HepG2 (cell line): ENCODE measurements around the gene ABTB2. TPM values are rescaled to one million over a fixed set of nuclear protein-coding genes. Genes with fewer than 3 reads are reported as not detected.
A peak's percentile ranks its signal among the peaks of the same experiment; 100 is the strongest.

ENCODE experiments used
- ARID4A ChIP-seq: sonication (generic); formaldehyde crosslinking; IDR thresholded peaks from 2 replicates; pipeline ENCODE4 v1.5.0; 2020; ENCODE audit warnings: mild to moderate bottlenecking, missing genetic modification reagents, borderline replicate concordance
- HOMEZ ChIP-seq: IDR thresholded peaks from 2 replicates; pipeline ENCODE4 v1.6.1; 2016; ENCODE audit warnings: low read depth
- IKZF5 ChIP-seq: IDR thresholded peaks from 2 replicates; pipeline ENCODE4 v1.6.1; 2018; ENCODE audit warnings: missing genetic modification reagents, mild to moderate bottlenecking, missing compliant biosample characterization
- NCOA2 ChIP-seq: sonication (generic); formaldehyde crosslinking; IDR thresholded peaks from 2 replicates; pipeline ENCODE4 v1.8.0; 2022; ENCODE audit warnings: inconsistent platforms
- PATZ1 ChIP-seq: sonication (generic); formaldehyde crosslinking; IDR thresholded peaks from 2 replicates; pipeline ENCODE4 v1.4.0; 2020; ENCODE audit warnings: missing genetic modification reagents
- PHF21A ChIP-seq: sonication (generic); formaldehyde crosslinking; IDR thresholded peaks from 2 replicates; pipeline ENCODE4 v1.5.0; 2020; ENCODE audit warnings: mild to moderate bottlenecking, missing genetic modification reagents
- RARA ChIP-seq: IDR thresholded peaks from 2 replicates; pipeline ENCODE4 v1.6.1; 2016; ENCODE audit warnings: missing genetic modification reagents, missing compliant biosample characterization
- RBM22 ChIP-seq: fragments of 200-400 bp; formaldehyde crosslinking; optimal IDR thresholded peaks from 2 replicates; pipeline ENCODE3; 2017; ENCODE audit warnings: mild to moderate bottlenecking, low read length, moderate library complexity
- RBM39 ChIP-seq: fragments of 200-400 bp; formaldehyde crosslinking; IDR thresholded peaks from one replicate; pipeline ENCODE4 v1.6.1; 2018; ENCODE audit warnings: antibody characterized with exemption, mild to moderate bottlenecking, low read depth, low read length; ENCODE audit not compliant: poor library complexity, severe bottlenecking
- RCOR2 ChIP-seq: IDR thresholded peaks from 2 replicates; pipeline ENCODE4 v1.6.1; 2016; ENCODE audit warnings: missing biosample characterization, missing genetic modification reagents
- THAP11 ChIP-seq: IDR thresholded peaks from 2 replicates; pipeline ENCODE4 v1.6.1; 2016; ENCODE audit warnings: missing biosample characterization, missing genetic modification reagents
- ZNF224 ChIP-seq: sonication (generic); formaldehyde crosslinking; IDR thresholded peaks from 2 replicates; pipeline ENCODE4 v1.5.0; 2020; ENCODE audit warnings: mild to moderate bottlenecking, missing genetic modification reagents
- ZNF713 ChIP-seq: sonication (generic); formaldehyde crosslinking; IDR thresholded peaks from 2 replicates; pipeline ENCODE4 v1.4.0; 2020; ENCODE audit warnings: mild to moderate bottlenecking, missing genetic modification reagents
- ZNF740 ChIP-seq: sonication (generic); formaldehyde crosslinking; IDR thresholded peaks from 2 replicates; pipeline ENCODE4 v1.4.0; 2020; ENCODE audit warnings: missing genetic modification reagents
- ZNF800 ChIP-seq: sonication (generic); formaldehyde crosslinking; IDR thresholded peaks from 2 replicates; pipeline ENCODE4 v1.4.0; 2020; ENCODE audit warnings: missing genetic modification reagents
- polyA plus RNA-seq, 8 experiments: library from polyadenylated mRNA; depleted of rRNA in 3 of 8; stranded (reverse) in 7 of 8; unstranded in 1 of 8; fragments of >200 nt; fragmentation: Illumina TruSeq in 4 of 8; extraction: Trizol in 4 of 8; gene quantifications; 2 replicates each; pipeline versions ENCODE4 v1.2.1 to v1.2.3, GENCODE V29; 2011 to 2016; ENCODE audit warnings: low read depth in 4 of 8, missing spikeins in 1 of 8, mixed read lengths in 1 of 8; ENCODE audit not compliant: insufficient read depth in 1 of 8
- total RNA-seq, 5 experiments: library from RNA; depleted of rRNA; stranded (reverse); fragments of >200 nt; fragmentation: Illumina TruSeq; extraction: Trizol; gene quantifications; 2 replicates each; pipeline ENCODE4 v1.2.3, GENCODE V29; 2016; ENCODE audit warnings: low read depth in 1 of 5

ABTB2 gene
- total and polyA plus RNA-seq, 2 of the 13 experiments (the other 11 are each of a cell fraction or from before 2014, with no cell fraction given) = 5.1 to 15.4 TPM

- TF ChIP-seq IKZF5 (CRISPR knock-in tag) (peak; percentile 70; the same call in 1 of the 2 replicates), RCOR2 (CRISPR knock-in tag) (no peak), ZNF713 (CRISPR knock-in tag) (0 out of 2 replicates have a peak, but pooled peaks have one; percentile 44), HOMEZ (CRISPR knock-in tag) (no peak), RBM39 (peak; percentile 48), PATZ1 (CRISPR knock-in tag) (peak; percentile 76), NCOA2 (0 out of 2 replicates have a peak, but pooled peaks have one; percentile 40), RBM22 (peak; percentile 79), ZNF800 (CRISPR knock-in tag) (0 out of 2 replicates have a peak, but pooled peaks have one; percentile 35), THAP11 (CRISPR knock-in tag) (peak; percentile 37; the same call in 1 of the 2 replicates), ZNF224 (CRISPR knock-in tag) (peak; percentile 85; the same call in 1 of the 2 replicates), PHF21A (CRISPR knock-in tag) (peak; percentile 47; the same call in 1 of the 2 replicates), ARID4A (peak; percentile 66; the same call in 1 of the 2 replicates), ZNF740 (0 out of 2 replicates have a peak, but pooled peaks have one; percentile 26), RARA (CRISPR knock-in tag) (peak; percentile 30; the same call in 1 of the 2 replicates)
Measured at GRCh38 chr11:34174412-34175041, 183.3 kb downstream of the ABTB2 start (continued).
